Colonic mucosa (tissue), 4 donors: ENCODE measurements around the gene HELZ. TPM values are rescaled to one million over a fixed set of nuclear protein-coding genes. Genes with fewer than 3 reads are reported as not detected.
"Not testable (repeated sequence)": the region's sequence is repeated elsewhere in the genome, so short reads cannot be mapped to it uniquely, and the experiment has no call there.

Experiments used
- DNase-seq: peaks from one replicate; pipeline ENCODE4 v3.0.0-alpha.2; 2020
- H3K27ac ChIP-seq: fragments of 200-600 bp; one replicate; pipeline ENCODE4 v1.8.0; 2021
- H3K27me3 ChIP-seq: fragments of 200-600 bp; one replicate; pipeline ENCODE4 v1.8.0; 2021
- H3K36me3 ChIP-seq: fragments of 200-600 bp; one replicate; pipeline ENCODE4 v1.8.0; 2021
- H3K4me1 ChIP-seq: fragments of 200-600 bp; one replicate; pipeline ENCODE4 v1.8.0; 2021; ENCODE audit warnings: mild to moderate bottlenecking
- H3K4me3 ChIP-seq: fragments of 200-600 bp; one replicate; pipeline ENCODE4 v1.8.0; 2021
- H3K9ac ChIP-seq, 2 donors: one replicate each; pipeline ENCODE4 v1.7.0; 2013; ENCODE audit warnings: control low read depth in 2 of 2, low read depth in 2 of 2, low read length in 2 of 2
- H3K9me3 ChIP-seq: fragments of 200-600 bp; one replicate; pipeline ENCODE4 v1.8.0; 2021
- intact Hi-C: fragments of 100-400 bp; cut with DNase I; formaldehyde crosslinking; loops from one replicate; pipeline ENCODE4 v1.14.1; 2022
- total RNA-seq, 2 donors: library from RNA; stranded (reverse); fragmentation: NEBNext Ultra II Directional in 1 of 2; extraction: Animal tissue kit (Norgen Biotek cat#: 25700) in 1 of 2; gene quantifications; one replicate each; pipeline ENCODE4 v1.2.1, GENCODE V29; 2021
- TF ChIP-seq, protein P1 (sequence below): fragments of 200-600 bp; IDR thresholded peaks from one replicate; pipeline ENCODE4 v1.8.0; 2022; ENCODE audit warnings: antibody characterized with exemption, mild to moderate bottlenecking
- donor health status: healthy.
- donor health status: DM: no; HTN: no; CAD: no.
- donor health status: DM: no; HTN: no; CAD: no.

HELZ gene
- total RNA-seq, 2 donors from 2014 or later, result 38.6 to 55.9 TPM

DNA sequence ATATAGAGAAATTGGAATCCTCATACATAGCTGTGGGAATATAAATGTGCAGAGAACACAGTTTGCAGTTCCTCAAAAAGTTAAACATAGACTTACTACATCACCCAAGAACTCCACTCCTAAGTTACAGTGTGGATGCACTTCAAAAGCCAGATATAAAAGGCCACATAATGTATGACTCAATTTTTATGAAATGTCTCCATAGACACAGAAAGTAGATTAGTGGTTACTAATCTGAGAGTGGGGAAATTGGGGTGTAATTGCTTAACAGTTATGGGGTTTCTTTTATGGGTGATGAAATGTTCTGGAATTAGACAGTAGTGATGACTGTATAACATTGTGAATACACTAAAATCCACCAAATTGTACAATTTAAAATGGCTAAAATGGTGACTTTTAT, 139.8 kb downstream of the HELZ start:
- Histone ChIP-seq H3K4me1 (no peaks in the 10 kb centered on the region), H3K36me3 (peaks cover 10% of the 10 kb centered on the region), H3K9me3 (no peaks in the 10 kb centered on the region), H3K27me3 (no peaks in the 10 kb centered on the region), H3K9ac (no peak overlapping the region), H3K27ac (no peak overlapping the region), H3K4me3 (no peak overlapping the region)
- intact Hi-C loops, result no loop called here
- TF ChIP-seq, protein P1, sequence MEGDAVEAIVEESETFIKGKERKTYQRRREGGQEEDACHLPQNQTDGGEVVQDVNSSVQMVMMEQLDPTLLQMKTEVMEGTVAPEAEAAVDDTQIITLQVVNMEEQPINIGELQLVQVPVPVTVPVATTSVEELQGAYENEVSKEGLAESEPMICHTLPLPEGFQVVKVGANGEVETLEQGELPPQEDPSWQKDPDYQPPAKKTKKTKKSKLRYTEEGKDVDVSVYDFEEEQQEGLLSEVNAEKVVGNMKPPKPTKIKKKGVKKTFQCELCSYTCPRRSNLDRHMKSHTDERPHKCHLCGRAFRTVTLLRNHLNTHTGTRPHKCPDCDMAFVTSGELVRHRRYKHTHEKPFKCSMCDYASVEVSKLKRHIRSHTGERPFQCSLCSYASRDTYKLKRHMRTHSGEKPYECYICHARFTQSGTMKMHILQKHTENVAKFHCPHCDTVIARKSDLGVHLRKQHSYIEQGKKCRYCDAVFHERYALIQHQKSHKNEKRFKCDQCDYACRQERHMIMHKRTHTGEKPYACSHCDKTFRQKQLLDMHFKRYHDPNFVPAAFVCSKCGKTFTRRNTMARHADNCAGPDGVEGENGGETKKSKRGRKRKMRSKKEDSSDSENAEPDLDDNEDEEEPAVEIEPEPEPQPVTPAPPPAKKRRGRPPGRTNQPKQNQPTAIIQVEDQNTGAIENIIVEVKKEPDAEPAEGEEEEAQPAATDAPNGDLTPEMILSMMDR, result no peak
- DNase-seq, result no peak

DNA sequence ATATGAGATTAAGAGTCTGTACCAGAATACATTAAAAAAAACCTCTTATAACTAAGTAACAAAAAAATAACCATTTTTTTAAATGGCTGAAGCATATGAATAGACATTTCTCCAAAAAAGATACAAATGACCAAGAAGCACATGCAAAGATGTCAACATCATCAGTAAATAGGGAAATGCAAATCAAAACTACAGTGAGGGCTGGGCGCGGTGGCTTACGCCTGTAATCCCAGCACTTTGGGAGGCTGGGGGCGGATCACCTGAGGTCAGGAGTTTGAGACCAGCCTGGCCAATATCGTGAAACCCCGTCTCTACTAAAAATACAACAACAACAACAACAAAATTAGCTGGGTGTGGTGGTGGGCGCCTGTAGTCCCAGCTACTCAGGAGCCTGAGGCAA, 140.4 kb downstream of the HELZ start:
- H3K9ac ChIP-seq, H3K4me3 ChIP-seq, DNase-seq, intact Hi-C loops, H3K27me3 ChIP-seq, H3K4me1 ChIP-seq, H3K9me3 ChIP-seq, H3K27ac ChIP-seq: not testable (repeated sequence)
- peaks cover 10% of the 10 kb centered on the region for H3K36me3 ChIP-seq

DNA sequence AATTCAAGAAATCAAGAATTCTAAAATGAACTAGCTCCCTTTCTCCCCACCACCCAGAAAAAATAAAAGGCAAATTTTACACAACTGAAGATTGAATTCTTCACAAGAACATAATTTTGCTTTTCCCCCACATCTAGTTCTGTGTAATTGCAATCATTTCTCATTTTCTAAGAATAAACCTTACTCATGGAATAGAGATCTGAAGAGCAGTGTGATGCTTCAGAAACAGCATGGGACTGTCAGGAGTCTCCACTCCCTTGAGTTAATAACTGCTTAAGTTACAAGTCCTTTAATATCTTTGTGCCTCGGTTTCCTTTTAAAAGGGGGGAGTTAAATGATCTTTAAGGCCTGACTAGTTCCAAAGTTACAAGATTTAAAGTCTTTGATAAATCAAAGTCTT, 147.0 kb downstream of the HELZ start:
- intact Hi-C loops, result no loop called here
- H3K27ac ChIP-seq, result no peak overlapping the region
- no peak overlapping the region for H3K4me3 ChIP-seq
- TF ChIP-seq, protein P1, result no peak
- no peaks in the 10 kb centered on the region for H3K4me1 ChIP-seq
- no peaks in the 10 kb centered on the region for H3K36me3 ChIP-seq
- no peaks in the 10 kb centered on the region for H3K9me3 ChIP-seq
- no peak for DNase-seq
- no peaks in the 10 kb centered on the region for H3K27me3 ChIP-seq
- no peak overlapping the region for H3K9ac ChIP-seq

DNA sequence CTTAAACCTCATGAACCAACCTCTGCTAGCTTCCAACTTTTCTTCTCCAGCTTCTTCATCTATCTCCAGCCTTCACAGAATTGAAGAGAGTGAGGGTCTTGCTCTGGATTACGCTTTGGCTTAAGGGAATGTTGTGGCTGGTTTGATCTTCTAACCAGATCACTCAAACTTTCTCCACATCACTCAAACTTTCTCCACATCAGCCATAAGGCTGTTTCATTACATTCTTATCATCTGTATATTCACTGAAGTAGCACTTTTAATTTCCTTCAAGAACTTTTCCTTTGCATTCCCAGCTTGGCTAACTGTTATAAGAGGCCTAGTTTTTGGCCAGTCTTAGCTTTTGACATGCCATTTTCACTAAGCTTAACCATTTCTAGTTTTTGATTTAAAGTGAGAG, 148.4 kb downstream of the HELZ start:
- Histone ChIP-seq H3K27ac (no peak overlapping the region), H3K9me3 (no peaks in the 10 kb centered on the region), H3K4me1 (no peaks in the 10 kb centered on the region), H3K27me3 (no peaks in the 10 kb centered on the region), H3K4me3 (no peak overlapping the region), H3K36me3 (no peaks in the 10 kb centered on the region), H3K9ac (no peak overlapping the region)
- TF ChIP-seq, protein P1, result no peak
- DNase-seq, result no peak
- intact Hi-C loops, result no loop called here

DNA sequence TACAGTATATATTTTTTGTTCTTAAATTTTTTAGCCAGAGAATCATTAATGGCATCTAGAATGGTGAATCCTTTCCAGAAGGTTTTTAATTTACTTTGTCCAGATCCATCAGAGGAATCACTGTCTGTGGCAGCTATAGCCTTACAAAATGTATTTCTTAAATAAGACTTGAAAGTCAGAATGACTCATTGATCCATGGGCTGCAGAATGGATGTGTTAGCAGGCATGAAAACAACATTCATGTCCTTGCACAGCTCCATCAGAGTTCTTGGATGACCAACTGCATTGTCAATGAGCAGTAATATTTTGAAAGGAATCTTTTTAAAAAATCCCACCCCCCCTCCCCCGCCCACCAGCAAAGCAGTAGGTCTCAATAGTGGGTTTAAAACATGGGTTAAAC, 149.2 kb downstream of the HELZ start:
- Histone ChIP-seq H3K4me3 (no peak overlapping the region), H3K4me1 (no peaks in the 10 kb centered on the region), H3K27ac (no peak overlapping the region), H3K27me3 (no peaks in the 10 kb centered on the region), H3K9ac (no peak overlapping the region), H3K36me3 (no peaks in the 10 kb centered on the region), H3K9me3 (no peaks in the 10 kb centered on the region)
- no peak for DNase-seq
- TF ChIP-seq, protein P1, result no peak
- intact Hi-C loops, result no loop called here

DNA sequence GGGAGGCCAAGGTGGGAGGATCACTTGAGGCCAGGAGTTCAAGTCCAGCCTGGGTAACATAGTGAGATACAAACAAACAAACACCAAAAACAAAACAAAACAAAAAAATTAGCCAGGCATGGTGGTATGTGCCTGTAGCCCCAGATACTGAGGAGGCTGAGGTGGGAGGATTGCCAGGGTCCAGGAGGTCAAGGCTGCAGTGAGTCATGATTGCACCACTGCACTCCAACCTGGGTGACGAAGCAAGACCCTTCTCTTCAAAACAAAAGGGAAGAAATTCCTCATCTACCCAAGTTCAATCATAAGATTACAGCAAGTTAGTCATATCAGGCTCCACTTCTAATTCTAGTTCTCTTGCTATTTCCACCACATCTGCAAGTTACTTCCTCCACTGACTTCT, 149.7 kb downstream of the HELZ start:
- H3K4me1 ChIP-seq, DNase-seq, intact Hi-C loops: not testable (repeated sequence)

DNA sequence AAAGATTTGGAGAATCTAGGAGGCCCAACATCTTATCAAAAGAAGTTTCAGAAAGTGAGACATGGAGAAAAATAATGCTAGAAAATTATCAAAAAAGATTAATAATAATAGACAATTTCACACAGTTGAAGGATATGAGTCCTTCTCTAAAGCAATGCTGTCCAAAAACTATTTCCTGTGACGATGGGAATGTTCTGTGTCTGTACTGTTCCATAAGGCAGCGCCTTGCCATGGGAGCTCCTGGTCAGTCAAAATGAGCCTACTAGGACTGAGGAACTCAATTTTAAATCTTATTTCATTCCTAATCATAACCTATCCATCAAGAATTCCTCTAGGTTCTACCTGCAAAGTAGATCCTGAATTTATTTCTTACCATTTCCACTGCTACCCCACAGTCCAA, 151.6 kb downstream of the HELZ start:
- no peaks in the 10 kb centered on the region for H3K4me1 ChIP-seq
- no peaks in the 10 kb centered on the region for H3K9me3 ChIP-seq
- H3K9ac ChIP-seq, result no peak overlapping the region
- H3K27ac ChIP-seq, result no peak overlapping the region
- H3K27me3 ChIP-seq, result no peaks in the 10 kb centered on the region
- DNase-seq, result no peak
- intact Hi-C loops, result no loop called here
- H3K4me3 ChIP-seq, result no peak overlapping the region
- H3K36me3 ChIP-seq, result no peaks in the 10 kb centered on the region
- TF ChIP-seq, protein P1, result no peak

More for the DNA sequence above, 149.7 kb downstream of the HELZ start:
- H3K27me3 ChIP-seq, H3K36me3 ChIP-seq, H3K9me3 ChIP-seq, H3K9ac ChIP-seq, H3K27ac ChIP-seq, H3K4me3 ChIP-seq: not testable (repeated sequence)

DNA sequence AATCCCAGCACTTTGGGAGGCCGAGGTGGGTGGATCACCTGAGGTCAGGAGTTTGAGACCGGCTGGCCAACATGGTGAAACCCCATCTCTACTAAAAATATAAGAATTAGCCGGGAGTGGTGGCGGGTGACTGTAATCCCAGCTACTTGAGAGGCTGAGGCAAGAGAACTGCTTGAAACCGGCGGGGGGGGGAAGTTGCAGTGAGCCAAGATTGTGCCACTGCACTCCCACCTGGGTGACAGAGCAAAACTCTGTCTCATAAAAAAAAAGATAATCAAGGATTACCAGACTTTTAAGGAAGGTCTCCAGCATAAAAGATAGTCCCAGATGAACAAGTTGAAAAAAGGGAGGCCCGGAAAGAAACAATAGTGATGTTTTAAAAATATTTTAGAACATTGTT, 152.3 kb downstream of the HELZ start:
- intact Hi-C loops, H3K4me3 ChIP-seq, H3K27me3 ChIP-seq, H3K9me3 ChIP-seq, H3K36me3 ChIP-seq, H3K4me1 ChIP-seq, H3K9ac ChIP-seq, H3K27ac ChIP-seq, DNase-seq: not testable (repeated sequence)
